HUES64 (cell line): Measurements from ENCODE around the gene CBS.
"Not testable (repeated sequence)": the region's sequence is repeated elsewhere in the genome, so short reads cannot be mapped to it uniquely, and the experiment has no call there.

Experiments
- H3K27ac ChIP-seq: 2 replicates; pipeline ENCODE4 v1.7.0; 2013; ENCODE audit warnings: low read depth, low read length, inconsistent platforms
- H3K27me3 ChIP-seq: 2 replicates; pipeline ENCODE4 v1.6.1; 2013; ENCODE audit warnings: mild to moderate bottlenecking, low read length; ENCODE audit not compliant: insufficient read depth
- H3K36me3 ChIP-seq: 2 replicates; pipeline ENCODE4 v1.6.1; 2013; ENCODE audit warnings: mild to moderate bottlenecking, low read length; ENCODE audit not compliant: insufficient read depth
- H3K4me1 ChIP-seq: 2 replicates; pipeline ENCODE4 v1.6.1; 2013; ENCODE audit warnings: mild to moderate bottlenecking, low read length, moderate library complexity; ENCODE audit not compliant: insufficient read depth
- H3K4me3 ChIP-seq: 2 replicates; pipeline ENCODE4 v1.5.1; 2013; ENCODE audit warnings: mild to moderate bottlenecking, low read length, moderate library complexity
- H3K9ac ChIP-seq: 2 replicates; pipeline ENCODE4 v1.6.1; 2013; ENCODE audit warnings: mild to moderate bottlenecking, low read depth, low read length
- H3K9me3 ChIP-seq: 2 replicates; pipeline ENCODE4 v1.6.1; 2013; ENCODE audit warnings: low read depth, low read length; ENCODE audit not compliant: insufficient read depth
- WGBS: fragments of 150-250, 120-280 bp; methylation state at CpG from one replicate; pipeline ENCODE4 v1.1.7; 2013; ENCODE audit warnings: missing lambda C conversion rate; 5-methylcytosine and 5-hydroxymethylcytosine counted together

Gene CBS

GRCh38 chr21:43065991-43066390 is 9.6 kb downstream of the CBS start:
- H3K4me1 ChIP-seq, result not testable (repeated sequence)

DNA sequence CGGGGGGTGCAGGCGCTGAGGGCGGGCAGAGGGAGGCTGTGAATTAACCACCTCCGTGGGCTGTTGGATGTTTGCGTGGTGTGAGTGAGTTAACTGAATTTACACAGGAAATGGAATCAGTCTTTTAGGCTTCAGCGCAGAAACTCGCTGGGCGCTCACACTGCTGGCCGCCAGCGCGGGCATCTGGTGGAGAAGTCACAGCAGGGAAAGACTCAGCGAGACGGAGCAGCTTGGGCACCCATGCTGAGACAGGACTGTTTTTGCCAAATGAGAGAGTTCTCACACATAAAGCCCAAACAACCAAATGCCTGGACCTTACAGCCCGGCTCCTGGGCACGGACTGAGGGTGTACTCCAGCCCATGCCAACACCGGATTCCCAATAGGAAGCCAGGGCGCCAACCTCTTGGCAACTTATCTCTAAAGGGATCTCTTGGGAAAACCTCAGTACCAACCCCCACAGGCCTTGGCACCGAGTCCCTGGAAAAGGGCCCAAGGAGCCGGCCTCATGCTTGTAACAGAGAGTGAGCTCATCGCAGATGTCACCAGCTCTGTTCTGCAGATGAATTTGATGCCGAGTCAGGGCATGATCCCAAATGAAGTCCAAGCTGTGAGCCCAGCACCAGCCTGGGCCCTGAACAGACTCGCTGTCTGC is 11.2 kb downstream of the CBS start:
- not testable (repeated sequence) for H3K27ac ChIP-seq, H3K9ac ChIP-seq, H3K9me3 ChIP-seq, H3K27me3 ChIP-seq, H3K4me1 ChIP-seq, H3K4me3 ChIP-seq, H3K36me3 ChIP-seq
- no CpG with 5 or more reads among the region's 22 CpGs for WGBS

More at GRCh38 chr21:43065991-43066390, 9.6 kb downstream of the CBS start:
- H3K4me3 ChIP-seq, H3K27ac ChIP-seq, H3K9ac ChIP-seq, H3K9me3 ChIP-seq, H3K36me3 ChIP-seq, H3K27me3 ChIP-seq: not testable (repeated sequence)
- WGBS, result 84% methylated on average over 6 of the region's 30 CpGs

DNA sequence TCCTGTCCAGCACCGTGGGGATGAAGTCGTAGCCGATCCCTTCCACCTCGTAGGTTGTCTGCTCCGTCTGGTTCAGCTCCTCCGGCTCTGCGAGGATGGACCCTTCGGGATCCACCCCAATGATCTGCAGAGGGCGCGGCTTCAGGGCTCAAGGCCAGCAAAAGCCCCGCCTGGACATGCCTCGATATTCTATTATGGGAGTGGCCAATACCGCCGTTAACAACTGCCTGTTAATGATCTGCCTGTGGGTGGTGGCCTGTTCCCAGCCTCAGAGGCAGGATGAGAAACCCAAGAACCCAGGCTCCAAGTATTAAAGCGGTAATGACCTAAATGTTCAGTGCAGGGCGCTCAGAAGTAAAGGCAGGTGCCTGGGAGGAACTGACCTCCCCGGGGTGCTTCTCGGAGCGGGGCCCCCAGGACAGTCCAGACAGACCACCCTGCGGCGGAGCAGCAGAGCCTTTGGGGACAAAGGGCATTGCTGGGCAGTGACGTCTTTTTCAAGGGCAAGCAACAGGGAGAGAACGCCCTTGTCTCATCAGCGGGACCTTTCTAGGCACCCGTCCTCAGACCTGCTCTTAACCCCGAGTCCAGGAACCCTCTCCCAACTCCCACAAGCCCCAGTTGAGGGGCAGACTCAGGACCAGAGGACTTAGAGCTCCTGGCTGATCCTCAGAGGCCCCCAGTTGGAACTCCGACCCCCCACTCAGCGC is 12.5 kb downstream of the CBS start:
- not testable (repeated sequence) for H3K27ac ChIP-seq, H3K36me3 ChIP-seq, H3K4me3 ChIP-seq, H3K27me3 ChIP-seq, H3K9ac ChIP-seq, H3K9me3 ChIP-seq, H3K4me1 ChIP-seq
- no CpG with 5 or more reads among the region's 28 CpGs for WGBS

DNA sequence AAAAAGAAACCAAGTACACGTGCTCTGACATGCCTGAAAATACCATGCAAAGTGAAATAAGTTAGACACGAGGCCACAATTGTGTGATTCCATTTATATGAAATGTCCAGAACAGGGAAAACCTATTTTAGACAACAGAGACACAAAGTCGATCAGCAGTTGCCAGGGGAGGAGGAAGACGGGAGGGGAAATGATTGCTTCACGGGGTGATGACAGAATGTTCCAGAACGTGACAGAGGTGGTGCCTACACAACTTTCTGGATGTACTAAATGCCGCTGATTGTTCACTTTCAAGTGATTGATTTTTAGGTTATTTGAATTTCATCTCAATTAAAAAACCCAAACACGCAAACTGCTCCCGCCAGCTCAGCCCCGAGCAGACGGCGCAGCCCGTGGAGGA is 22.5 kb downstream of the CBS start:
- not testable (repeated sequence) for H3K4me3 ChIP-seq, H3K9me3 ChIP-seq, H3K27me3 ChIP-seq, H3K36me3 ChIP-seq, H3K27ac ChIP-seq, H3K9ac ChIP-seq, H3K4me1 ChIP-seq
- WGBS, result no CpG with 5 or more reads among the region's 13 CpGs

- not testable (repeated sequence) for H3K27me3 ChIP-seq, H3K27ac ChIP-seq, H3K4me3 ChIP-seq, H3K36me3 ChIP-seq, H3K9ac ChIP-seq, H3K9me3 ChIP-seq, H3K4me1 ChIP-seq
- 73% methylated on average over 17 of the region's 21 CpGs for WGBS
Observed at GRCh38 chr21:43045876-43046821, 29.5 kb downstream of the CBS start.

DNA sequence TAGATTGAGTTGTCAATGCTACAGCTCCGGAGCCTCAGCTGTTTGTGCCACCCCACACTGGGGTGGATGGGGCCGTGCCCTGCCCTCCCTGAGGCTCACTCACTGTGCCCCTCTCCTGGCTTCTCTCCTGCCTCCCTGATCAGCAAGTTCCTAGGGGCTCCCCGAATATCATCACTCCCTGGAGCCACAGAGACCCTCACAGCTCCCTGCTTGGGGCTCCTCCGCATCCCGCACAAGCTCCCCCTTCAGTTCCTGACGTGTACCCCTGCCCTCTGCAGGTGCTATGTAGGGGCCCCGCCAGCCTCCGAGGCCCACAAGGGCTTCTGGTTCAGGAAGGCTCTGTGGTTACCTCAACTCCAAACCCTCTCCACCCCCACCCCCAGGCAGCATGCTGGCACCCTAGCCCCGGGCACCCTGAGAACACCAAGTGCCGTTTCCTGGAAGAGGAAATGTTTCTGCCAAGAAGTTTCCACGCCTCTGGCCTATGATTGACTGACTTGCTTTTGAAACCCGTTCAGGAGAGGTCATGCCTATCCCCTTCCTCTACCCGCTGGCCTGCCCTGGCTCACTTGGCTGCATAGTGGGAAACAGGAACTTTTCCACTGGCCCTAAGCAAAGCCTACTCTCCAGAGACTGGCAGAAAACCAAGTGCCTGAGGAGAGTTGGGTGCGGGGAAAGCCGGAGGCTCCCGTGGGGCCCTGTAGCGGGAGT is 30.3 kb downstream of the CBS start:
- not testable (repeated sequence) for H3K4me1 ChIP-seq, H3K36me3 ChIP-seq, H3K27ac ChIP-seq, H3K9me3 ChIP-seq, H3K9ac ChIP-seq, H3K4me3 ChIP-seq, H3K27me3 ChIP-seq
- WGBS, result 87% methylated on average over 6 of the region's 17 CpGs

DNA sequence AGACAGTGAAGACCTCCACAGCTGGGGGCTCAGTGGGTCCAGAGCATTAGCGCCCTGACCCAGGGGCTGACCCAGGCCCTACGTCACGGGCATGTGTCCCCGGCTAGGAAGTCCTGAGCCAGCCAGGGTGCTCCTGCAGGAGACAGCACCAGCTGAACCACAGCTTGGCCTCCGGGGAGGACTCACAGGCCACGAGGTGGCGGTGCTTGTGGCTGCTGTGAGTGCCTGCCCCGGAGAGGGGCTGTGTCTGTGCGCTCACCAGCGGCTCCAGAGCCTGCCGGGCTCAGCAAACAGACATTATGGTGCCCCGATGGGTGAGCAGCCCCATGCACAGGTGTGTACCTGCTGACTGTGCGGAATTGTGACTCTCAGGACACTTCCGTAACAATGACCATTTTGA is 31.1 kb downstream of the CBS start:
- not testable (repeated sequence) for H3K36me3 ChIP-seq, H3K4me3 ChIP-seq, H3K9ac ChIP-seq, H3K27ac ChIP-seq, H3K9me3 ChIP-seq, H3K27me3 ChIP-seq, H3K4me1 ChIP-seq
- 87% methylated on average over 10 of the region's 14 CpGs for WGBS

- 94% methylated on average over 10 of the region's 14 CpGs for WGBS
- H3K4me3 ChIP-seq, H3K4me1 ChIP-seq: not testable (repeated sequence)
Observed at GRCh38 chr21:43043291-43043690, 32.3 kb downstream of the CBS start.

DNA sequence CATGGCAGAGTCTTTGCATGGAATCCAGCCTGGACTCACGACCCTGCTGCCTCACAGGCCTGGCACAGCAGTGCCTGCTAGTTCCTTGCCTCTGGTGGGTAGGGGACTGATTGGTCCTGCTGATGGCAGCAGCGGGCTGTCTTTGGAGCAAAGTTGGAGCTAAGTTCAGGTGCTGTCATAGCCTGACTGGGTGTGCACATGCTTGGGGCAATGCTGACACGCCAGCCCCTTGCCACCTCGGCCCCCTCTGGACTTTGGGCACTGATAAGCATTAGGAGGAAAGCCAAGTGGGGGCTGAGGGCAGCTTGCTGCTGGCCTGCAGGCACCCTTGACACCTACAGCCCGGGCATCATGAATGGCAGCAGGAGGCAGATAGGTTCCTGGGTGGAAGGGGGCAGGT is 33.5 kb downstream of the CBS start:
- not testable (repeated sequence) for H3K36me3 ChIP-seq, H3K9ac ChIP-seq, H3K27ac ChIP-seq, H3K9me3 ChIP-seq, H3K27me3 ChIP-seq, H3K4me1 ChIP-seq, H3K4me3 ChIP-seq
- 86% methylated on average over 4 of the region's 5 CpGs for WGBS

More at GRCh38 chr21:43043291-43043690, 32.3 kb downstream of the CBS start:
- not testable (repeated sequence) for H3K9me3 ChIP-seq, H3K27me3 ChIP-seq, H3K9ac ChIP-seq, H3K36me3 ChIP-seq, H3K27ac ChIP-seq

- WGBS, result 93% methylated on average over 2 of the region's 10 CpGs
- not testable (repeated sequence) for H3K4me1 ChIP-seq, H3K27me3 ChIP-seq, H3K4me3 ChIP-seq, H3K9ac ChIP-seq, H3K27ac ChIP-seq, H3K9me3 ChIP-seq
- H3K36me3 ChIP-seq, result peaks cover 12% of the 10 kb centered on the region
Observed at GRCh38 chr21:43038659-43039044, 37.0 kb downstream of the CBS start.
